HG02678 (cell line): ENCODE results near the gene TSGA10IP.
A peak's percentile ranks its signal among the peaks of the same experiment; 100 is the strongest.
"Not testable (repeated sequence)": the region's sequence is repeated elsewhere in the genome, so short reads cannot be mapped to it uniquely, and the experiment has no call there.

ENCODE experiments used
- ATAC-seq: cut with Tn5 transposase; IDR thresholded peaks from one replicate; pipeline ENCODE4 v1.9.1; 2021; ENCODE audit warnings: mild to moderate bottlenecking, moderate library complexity; ENCODE audit not compliant: unreplicated experiment

TSGA10IP gene

DNA sequence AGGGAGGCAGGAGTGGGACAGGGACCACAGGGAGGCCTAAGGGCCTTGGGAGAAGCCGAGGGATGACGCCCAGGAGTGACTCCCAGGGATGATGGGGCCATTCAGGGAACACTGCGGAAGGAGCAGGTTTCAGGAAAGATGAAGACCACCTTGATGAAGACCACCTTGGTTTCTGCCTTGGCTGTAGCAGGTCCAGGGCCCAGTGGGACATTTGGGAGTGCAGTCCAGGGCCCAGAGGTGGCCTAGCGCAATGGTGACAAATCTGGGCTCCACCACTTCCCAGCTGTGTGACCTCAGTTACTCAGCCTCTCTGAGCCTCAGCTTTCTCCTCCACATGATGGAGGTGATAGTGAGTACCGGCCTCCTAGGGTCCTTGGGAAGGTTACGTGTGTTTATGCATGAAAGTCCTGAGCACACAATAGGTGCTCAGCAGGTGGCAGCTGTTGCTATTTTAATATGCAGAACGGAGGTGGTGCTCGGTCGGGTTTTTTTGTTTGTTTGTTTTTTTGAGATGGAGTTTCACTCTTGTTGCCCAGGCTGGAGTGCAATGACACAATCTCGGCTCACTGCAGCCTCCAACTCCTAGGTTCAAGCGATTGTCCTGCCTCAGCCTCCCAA, 770 bp downstream of the TSGA10IP start:
- no peak for ATAC-seq

DNA sequence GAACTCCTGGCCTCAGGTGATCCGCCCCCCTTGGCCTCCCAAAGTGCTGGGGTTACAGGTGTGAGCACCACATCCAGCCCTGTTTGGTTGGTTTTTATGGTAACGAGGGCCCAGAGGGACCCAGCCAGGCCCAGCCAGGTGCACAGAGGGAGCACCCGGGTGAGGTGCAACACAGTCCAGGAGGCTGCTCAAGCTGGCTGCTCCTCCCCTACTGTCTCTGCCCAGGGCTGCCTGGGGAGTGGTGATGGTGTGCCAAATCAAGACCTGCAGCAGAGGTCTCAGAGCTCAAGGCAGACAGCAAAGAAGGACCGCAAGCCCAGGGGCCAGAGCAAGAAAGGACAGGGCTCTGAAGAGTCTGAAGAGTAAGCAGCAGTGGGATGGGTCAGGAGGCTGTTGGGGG, 1.4 kb downstream of the TSGA10IP start:
- ATAC-seq: no peak

DNA sequence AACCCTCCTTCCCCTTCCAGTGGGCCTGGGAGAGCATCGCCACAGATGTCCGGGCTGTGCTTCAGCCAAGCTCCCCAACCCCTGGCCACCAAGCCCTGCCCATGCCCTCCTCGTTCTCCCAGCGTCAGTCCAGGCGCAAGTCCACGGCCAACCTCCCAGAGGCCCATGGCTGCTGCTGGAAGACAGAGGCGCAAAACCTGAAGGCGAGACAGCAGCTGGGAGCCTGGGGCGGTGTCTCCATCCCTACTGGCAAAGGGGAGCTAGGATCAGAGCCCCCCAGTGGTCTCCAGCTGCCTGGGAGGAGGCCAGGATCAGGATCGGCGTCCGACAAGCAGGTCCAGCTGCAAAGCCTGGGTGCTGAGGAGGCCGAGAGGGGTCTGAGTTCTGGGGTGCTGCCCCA, 1.9 kb downstream of the TSGA10IP start:
- ATAC-seq: no peak

DNA sequence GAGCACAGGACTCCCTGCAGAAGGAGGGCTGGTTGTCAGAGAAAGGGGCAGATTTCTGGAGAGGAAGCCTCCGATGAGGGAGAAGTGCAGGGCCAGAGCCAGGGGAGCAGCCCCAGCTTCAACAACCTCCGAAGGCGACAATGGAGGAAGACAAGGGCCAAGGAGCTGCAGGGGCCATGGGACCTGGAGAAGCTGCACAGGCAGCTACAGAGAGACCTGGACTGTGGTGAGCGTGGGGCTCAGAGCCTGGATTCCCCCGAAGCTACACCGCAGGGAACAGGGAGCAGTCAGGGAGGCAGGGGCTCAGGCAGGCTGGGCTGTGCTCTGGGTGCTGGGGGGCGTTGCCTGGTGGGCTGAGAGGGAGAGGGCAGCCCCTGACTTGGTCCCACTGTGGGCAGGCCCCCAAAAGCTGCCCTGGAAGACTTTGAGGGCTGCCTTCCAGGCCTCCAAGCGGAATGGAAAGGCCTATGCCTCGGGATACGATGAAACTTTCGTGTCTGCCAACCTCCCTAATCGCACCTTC, 2.4 kb downstream of the TSGA10IP start:
- no peak for ATAC-seq

DNA sequence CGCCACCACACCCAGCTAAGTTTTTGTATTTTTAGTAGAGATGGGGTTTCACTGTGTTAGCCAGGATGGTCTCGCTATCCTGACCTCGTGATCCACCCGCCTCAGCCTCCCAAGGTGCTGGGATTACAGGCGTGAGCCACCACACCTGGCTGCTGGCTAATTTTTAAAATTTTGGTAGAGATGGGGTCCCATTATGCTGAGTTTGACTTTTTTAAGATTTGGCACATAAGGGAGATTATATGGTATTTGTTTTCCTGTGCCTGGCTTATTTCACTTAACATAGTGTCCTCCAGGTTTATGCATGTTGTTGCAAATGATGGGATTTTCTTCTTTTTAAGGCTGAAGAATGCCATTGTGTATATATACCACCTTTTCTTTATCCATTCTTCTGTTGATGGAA, 5.4 kb downstream of the TSGA10IP start:
- ATAC-seq: not testable (repeated sequence)

DNA sequence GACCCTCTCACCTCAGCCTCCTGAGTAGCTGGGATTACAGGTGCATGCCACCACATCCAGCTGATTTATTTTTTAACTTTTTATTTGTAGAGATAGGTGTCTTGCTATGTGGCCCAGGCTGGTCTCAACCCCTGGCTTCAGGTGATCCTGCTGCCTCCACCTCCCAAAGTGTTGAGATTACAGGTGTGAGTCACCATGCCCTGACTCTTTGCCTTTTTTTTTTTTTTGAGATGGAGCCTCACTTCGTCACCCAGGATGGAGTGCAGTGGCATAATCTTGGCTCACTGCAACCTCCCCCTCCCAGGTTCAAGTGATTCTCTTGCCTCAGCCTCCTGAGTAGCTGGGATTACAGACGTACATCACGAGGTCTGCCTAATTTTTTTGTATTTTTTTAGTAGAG, 6.4 kb downstream of the TSGA10IP start:
- ATAC-seq: not testable (repeated sequence)

DNA sequence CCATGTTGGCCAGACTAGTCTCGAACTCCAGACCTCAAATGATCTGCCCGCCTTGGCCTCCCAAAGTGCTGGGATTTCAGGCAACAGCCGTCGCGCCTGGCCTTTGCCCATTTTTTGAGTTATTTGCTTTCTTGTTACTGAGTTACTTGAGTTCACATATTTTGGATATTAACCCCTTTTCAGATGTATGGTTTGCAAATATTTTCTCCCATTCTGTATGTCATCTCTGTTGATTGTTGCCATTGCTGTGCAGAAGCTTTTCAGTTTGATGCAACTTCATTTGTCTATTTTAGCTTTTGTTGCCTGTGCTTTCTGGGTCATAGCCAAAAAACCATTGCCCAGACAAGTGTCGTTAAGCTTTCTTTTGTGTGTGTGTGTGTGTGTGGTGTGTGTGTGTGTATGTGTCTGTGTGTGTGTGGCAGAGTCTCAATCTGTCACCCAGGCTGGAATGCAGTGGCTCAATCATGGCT, 6.8 kb downstream of the TSGA10IP start:
- ATAC-seq: no peak

DNA sequence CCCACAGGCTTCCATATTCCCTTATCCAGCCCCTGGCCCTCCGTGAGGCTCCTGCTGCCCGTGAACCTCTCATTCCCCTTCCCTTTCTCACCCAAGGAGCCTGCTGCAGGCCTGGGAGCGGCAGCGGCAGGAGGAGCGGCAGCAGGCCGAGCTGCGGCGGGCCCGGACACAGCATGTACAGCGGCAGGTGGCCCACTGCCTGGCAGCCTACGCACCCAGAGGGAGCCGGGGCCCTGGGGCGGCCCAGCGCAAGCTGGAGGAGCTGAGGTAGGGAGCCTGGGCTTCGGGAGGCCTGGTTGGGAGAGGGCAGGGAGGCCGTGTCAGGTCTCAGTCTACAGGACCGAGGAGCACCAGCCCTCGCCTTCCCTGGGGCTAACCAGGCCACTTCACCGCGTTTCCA, 8.2 kb downstream of the TSGA10IP start:
- ATAC-seq: no peak

DNA sequence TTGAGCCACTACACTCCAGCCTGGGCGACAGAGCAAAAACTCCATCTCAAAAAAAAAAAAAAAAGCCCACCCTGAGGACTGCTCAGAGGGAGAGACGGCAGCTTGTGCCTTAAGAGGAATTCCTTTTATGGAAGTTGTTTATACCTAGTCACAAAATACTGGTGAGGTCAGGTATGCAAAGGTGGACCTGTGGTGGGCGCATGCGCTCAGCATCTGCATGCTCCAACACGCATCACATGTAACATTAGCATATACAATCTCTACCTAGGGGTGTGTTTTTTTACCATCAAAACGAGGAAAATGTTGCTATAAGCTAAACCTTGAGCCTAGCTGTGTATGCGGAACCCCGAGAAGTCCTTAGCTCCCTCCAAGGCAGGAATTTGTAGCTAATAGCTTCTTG, 9.5 kb downstream of the TSGA10IP start:
- ATAC-seq: no peak

DNA sequence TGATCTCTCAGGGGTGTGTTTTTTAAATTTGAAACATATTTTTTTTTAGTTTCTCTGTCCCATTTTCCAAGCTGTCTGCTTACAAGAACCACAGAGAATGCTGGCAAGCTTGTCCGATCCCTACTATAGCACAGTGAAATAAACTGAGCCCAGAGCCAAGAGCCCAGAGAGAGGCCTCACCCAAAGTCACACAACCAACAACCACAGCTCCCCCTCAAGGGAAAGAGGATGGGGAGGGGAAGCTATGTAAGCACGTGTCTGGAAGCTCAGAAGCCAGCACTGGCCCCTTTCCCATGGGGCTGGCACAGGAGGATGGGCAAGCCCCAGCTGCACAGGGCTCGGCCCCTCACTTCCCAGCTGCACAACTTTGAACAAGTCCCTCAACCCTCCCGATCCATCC, 13.0 kb downstream of the TSGA10IP start:
- no peak for ATAC-seq

DNA sequence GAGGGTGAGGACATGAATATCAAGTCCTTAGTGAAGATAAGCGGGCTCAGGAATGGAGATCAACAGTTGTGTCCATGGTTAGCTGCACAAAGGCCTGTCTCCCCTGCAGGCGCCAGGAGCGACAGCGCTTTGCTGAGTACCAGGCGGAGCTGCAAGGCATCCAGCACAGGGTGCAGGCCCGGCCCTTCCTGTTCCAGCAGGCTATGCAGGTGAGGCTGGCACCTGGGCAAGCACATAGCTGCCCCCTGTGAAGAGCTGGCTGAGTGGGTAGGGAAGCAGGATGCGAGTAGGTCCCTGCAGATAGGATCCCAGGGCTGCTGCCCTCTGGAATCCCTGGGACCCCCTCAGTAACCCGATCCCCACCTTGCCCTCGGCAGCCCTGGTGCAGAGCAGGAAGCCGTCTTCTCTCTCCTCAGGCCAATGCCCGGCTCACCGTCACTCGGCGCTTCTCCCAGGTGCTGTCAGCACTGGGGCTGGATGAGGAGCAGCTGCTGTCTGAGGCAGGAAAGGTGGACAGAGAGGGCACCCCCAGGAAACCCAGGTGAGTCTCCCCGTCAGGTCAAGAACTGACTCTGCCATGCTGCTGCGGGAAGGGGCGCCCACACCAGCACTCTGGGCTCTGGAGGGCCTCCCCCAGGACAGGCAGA, 13.6 kb downstream of the TSGA10IP start:
- no peak for ATAC-seq

DNA sequence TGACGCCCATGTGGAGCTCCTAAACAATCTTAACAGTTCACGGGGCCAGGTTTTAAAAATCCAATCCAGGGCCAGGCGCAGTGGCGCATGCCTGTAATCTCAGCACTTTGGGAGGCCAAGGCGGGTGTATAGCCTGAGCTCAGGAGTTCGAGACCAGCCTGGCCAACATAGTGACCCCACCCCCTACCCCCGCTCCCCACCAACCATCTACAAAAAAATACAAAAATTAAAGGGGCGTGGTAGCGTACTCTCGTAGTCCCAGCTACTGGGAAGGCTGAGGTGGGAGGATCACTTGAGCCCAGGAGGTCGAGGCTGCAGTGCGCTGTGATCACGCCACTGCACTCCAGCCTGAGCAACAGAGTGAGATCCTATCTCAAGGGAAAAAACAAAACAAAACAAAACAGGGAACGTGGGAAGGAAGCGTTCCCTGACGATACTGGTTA, 15.6 kb downstream of the TSGA10IP start:
- no peak for ATAC-seq

DNA sequence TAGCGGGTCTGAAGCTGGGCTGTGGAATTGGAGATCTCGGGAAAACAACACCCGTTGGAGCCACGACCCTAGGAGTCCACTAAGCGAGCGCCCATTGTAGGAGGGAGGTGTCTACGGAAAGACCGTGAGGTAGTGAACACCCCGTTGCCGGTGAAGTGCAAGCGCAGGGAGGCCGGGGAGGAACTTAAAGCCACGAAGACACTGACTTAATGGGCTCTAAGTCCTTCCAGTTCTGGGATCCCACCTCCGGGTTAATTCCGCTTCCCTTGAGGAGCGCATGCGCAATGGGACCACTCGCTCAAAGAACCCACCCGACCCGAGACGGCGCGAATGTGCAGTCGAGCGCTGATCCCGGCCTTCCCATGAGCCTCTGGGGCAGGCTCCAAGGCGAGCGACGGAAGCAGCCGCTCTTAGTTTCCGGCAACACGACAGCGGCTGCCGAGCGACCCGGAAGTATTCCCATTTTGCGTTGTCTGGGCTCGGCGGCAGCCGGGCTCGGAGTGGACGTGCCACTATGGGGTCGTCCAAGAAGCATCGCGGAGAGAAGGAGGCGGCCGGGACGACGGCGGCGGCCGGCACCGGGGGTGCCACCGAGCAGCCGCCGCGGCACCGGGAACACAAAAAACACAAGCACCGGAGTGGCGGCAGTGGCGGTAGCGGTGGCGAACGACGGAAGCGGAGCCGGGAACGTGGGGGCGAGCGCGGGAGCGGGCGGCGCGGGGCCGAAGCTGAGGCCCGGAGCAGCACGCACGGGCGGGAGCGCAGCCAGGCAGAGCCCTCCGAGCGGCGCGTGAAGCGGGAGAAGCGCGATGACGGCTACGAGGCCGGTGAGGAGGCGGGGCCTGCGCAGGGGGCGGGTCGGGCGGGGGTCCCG, 16.2 kb downstream of the TSGA10IP start, which contains the start of gene SART1:
TSS of gene SART1 (plus strand) at position 468 of the 874 bp plus-strand sequence. CDS start at position 515, 47 bp downstream.
- ATAC-seq: peak; percentile 90

DNA sequence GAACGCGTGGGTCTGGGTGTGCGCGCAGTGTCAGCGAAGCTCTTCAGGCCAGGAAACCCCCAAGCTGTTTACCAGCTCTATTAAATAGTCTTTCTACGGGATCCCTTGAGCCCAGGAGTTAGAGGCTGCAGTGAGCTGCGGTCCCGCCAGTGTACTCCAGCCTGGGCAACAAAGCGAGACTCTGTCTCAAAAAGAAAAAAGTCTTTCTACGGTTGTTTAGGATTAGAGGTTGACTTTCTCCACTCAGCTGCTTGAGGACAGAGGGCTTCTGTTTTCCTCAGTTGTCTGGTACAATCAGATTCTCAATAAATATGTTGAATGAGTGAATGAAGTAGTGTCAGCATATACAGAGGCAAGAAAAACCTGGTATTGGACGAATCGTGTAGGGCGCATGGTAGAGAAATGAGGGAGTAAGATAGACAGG, 16.9 kb downstream of the TSGA10IP start:
- ATAC-seq: no peak

DNA sequence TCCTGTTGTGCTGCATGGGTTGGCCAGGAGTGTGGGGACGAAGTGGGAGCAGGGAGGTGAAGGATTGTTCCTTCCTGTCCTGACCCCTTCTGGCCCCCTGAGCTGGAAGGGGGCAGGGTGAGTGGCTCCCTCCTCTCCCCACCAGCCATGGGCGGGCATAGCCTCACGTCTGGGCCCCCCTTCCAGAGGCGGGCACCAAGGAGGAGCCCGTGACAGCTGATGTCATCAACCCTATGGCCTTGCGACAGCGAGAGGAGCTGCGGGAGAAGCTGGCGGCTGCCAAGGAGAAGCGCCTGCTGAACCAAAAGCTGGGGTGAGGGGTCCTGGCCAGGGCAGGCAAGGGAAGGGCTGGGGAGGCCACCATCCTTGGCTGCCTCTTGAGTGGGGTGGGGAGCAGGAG, 19.6 kb downstream of the TSGA10IP start:
- no peak for ATAC-seq

DNA sequence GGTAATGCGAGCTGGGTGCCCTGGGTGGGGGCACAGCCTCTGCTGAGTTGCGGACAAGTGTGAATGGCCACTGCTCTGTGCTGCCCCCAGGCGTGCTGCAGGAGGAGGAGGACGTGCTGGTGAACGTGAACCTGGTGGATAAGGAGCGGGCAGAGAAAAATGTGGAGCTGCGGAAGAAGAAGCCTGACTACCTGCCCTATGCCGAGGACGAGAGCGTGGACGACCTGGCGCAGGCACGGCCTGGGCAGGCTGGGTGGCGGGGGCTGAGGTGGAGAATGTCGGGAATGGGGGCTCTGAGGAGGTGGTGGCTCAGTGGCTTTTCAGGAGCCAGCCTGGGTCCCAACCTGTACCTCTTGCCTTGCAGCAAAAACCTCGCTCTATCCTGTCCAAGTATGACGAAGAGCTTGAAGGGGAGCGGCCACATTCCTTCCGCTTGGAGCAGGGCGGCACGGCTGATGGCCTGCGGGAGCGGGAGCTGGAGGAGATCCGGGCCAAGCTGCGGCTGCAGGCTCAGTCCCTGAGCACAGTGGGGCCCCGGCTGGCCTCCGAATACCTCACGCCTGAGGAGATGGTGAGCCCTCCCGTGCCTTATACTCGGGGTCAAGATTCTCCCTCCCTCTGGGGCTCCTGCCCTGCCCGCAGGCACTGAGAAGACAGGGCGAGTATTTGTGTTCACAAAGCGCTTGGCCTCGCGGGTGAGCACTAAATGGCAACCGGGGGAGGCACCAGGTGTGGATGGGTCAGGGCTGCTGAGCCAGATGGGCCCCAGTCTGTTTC, 20.9 kb downstream of the TSGA10IP start:
- ATAC-seq: no peak

DNA sequence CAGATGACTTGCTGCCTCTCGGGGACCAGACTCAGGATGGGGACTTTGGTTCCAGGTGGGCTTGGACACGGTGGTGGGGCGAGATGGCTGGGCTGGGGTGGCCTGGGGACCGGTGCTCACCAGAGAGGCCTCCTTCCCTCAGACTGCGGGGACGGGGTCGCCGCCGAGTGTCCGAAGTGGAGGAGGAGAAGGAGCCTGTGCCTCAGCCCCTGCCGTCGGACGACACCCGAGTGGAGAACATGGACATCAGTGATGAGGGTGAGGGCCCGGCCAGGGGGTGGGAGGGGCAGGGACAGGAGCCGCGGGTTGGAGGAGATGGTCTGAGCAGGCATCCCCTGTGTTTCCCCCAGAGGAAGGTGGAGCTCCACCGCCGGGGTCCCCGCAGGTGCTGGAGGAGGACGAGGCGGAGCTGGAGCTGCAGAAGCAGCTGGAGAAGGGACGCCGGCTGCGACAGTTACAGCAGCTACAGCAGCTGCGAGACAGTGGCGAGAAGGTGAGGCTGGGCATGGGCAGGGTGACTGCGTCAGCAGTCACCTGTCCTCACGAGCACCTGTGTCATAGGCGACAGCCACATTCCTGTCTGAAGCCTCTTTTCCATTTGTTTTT, 22.2 kb downstream of the TSGA10IP start:
- no peak for ATAC-seq

DNA sequence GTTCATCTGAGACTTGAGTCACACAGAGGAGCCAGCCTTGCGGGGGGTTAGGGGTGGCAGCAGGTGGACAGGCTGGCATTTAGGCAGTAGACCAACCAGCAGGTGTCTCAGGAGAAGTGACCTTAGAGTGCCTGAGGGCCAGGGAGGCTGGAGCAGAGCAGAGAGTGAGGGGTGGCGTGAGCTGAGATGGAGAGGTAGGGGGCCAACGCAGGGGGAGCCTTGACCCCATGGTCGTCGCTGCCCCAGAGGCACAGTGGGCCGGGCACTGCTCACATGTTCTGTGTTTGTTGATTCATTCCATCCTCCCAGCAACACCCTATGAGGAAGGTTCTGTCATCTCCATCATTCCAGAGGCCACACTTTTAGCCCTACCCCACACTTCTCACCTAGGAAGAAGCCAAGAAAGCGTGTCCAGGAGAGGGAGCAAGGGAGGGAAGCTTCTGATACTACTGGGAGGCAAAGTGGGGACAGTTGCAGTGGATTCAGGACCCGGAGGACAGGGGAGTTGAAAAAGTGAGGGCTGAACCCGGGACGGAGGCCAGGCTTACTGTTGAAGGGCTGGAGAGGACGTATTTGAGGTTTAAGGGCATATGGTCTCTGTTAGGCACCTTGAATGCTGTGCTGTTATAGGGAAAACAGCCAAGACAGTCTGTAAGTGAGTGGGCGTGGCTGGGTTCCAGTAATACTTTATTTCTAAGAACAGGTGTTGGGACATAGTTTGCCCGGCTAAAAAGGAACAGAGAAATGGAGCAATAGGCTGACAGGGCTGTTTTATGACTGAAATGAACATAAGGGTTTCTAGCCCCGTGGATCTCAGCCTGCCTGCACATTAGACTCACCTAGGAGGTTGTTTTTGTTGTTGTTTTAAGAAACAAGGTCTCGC, 23.6 kb downstream of the TSGA10IP start:
- ATAC-seq: no peak

DNA sequence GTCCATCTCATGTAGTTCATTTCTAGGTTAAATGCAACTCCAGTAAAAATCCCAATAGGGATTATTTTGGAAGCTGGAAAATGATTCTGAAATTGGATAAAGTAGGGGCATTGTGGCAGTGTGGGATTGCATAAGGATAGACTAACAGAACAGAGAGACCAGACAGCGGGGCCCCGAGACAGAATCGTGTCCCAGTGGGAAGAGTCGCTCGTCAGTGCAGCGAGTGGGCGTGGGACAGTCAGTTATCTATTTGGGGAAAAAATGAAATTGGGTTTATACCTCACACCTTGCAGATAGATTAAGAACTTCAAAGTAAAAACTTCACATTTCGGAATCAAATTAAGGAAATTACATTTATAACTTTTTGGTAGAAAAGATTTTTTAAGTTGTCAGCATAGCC, 26.8 kb downstream of the TSGA10IP start:
- ATAC-seq: no peak
